CD1c-positive myeloid dendritic cell (primary cell): Measurements from ENCODE around the gene HOXB3.

ENCODE experiments used
- DNase-seq: peaks from one replicate; pipeline ENCODE4 v3.0.0-alpha.2; 2016; ENCODE audit errors: extremely low spot score

The HOXB3 gene

DNA sequence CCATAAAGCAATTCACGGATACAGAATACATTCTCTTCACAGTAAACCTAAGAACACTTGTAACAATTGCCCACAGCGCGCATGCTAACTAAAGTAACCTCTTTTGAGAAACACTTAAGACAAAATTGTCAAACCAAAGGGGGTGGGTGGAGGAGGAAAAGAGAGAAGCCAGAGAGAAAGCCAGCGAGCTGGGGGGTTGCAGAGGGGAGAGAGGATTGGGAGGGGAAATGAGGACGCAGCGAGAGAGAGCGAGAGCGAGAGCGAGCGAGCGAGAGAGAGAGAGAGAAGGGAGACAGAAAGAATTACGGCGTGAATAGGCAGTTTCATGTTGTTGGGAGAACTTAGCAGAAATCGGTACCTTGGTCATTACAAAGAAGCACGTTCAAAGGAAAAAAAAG lies 22.4 kb upstream of the HOXB3 start:
- no peak for DNase-seq

DNA sequence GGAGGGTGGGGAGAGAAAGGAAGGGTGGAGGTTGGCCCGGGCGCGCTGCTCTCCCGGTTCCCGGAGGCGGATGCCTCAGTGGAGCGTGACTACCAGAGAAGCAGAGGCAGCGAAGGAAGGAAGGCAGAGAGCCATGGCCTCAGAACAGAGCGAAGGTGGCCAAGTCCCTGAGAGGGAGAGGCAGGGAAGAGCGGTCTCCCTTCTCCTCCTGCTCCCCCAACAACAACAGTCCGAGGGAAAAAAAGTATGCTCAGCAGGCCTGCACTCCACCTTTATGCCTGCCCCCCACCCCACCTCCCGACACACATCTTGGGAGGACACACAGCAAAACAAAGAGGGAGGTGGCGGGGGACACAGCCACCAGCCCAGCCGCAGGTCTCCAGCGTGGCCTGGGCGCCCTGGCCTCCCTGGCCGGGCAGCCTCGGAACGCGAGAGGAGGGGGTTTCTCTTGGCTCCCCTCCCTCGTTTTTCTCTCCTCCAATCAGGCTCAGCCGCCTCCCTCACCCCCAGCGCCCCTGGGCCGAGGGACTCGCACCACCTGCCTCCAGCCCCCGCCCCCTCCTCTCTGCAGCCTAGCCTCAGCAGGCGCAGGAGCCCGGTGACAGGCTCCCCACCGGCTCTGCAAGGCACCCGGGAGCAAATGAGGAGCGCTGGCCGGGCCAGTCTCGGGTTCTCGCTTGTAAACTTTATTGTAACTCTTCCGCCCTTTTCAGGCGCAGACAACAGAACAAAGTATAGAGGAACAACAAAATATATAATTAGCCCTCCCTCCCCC lies 21.8 kb upstream of the HOXB3 start:
- no peak for DNase-seq

DNA sequence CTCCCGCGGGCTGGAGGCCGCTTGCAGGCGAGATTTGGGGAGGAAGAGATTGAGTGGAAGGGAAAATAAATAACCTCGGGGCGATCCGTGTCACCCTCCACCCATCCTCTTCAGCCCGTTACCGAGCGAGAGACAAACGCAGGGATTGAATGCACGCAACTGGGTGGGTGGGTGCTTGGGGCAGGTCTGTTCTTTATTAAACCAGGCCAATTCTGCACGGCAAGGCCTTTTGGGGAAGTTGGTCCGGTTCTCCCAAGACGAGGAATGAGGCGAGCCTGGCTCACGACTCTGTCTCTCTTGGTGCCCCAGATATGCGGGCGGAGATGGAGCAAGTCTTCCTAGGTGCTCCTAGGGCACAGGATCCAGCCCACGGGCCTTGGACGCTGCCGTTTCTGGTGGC lies 21.2 kb upstream of the HOXB3 start:
- peak; percentile 52 for DNase-seq

DNA sequence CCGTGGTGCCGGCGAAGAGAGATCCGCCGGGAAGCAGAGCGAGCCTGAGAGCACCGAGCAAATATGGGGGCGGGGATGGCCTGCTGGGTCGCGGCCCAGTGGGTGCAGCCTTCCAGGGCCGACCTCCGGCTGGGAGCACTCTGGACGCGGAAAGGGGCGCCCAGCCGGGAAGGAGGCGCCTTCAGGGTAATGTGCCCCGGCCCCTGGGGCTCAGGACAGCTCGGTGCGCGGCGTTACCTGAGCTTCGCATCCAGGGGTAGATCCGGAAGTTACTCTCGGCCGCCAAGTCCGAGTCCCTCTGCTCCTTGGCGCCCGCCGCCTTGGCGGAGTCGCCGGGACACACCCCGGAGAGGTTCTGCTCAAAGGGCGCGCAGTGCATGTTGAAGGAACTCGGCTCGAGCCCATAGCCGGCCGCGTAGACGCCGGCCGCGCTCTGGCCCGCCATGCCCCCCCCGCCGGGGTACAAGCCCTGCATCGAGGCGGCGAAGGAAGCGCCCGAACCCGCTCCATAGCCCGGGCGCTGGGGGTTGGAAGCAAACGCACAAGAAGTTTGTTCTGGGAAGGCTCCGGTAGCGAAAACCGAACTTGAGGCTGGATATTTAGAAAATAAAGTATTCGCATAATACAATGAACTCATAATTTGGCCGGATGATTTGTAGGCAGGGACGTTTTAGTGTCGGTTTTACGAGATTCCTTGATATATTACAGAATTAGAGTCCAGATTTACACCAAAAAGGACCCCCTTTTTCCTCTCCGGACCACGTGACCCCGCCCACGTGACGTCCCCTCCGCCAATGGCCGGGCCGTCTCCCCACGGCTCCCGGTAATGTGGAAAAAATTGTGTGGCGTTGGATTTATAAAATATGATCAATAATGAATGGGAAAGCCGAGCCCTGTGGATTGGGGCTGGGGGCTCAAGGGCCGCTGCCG lies 20.5 kb upstream of the HOXB3 start, which contains the start of gene HOXB7:
Gene HOXB7 (minus strand): TSS at position 736 of the 930 bp plus-strand sequence. CDS start 99 bp downstream, at position 637.
- peak; percentile 32 for DNase-seq

DNA sequence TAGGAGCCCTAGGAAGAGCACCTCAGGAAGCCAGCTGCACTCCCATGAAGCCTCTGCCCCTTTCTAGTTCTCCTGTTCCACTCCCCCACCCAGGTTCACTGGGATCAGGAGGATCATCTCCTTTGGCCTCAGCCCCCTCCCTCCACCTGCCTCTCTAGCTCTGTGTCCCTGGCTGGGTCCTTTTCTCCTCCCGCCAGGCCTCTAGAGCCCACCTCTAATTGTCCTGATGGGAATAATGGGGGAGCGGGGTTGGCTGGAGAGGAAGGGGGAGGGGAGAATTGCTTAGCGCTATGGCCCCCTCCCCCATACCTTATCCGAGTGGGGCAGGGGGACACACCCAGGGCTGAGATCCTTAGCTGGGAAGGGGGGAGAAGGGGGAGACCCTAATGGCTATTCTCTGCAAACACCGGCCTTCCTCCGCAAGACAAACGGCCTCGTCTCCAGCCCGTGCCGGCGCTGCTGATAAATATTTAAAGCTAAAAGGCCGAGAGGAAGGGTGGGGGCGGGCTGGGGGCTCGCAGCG lies 19.8 kb upstream of the HOXB3 start:
- DNase-seq: no peak

DNA sequence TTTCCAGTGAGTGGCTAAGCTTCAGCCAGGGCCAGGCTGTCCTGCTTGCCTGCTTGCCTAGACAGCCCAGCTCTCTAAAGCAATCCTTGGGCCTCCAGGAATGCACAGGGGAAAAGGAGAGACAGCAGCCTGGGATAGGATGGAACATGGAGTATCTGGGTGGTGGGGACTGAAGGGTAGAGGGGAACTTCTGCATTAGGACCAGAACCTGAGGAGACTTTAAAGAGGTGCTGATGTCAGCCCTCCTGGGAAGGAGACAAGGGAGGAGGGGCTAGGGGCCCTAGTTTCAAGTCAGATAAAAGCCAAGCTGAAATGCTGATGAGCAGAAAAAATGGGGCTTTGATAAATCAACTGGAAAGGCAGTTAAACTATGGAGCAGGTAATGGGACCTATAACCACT lies 19.0 kb upstream of the HOXB3 start:
- DNase-seq: no peak

GRCh38 chr17:48608494-48608834 lies 18.4 kb upstream of the HOXB3 start:
- DNase-seq: no peak

DNA sequence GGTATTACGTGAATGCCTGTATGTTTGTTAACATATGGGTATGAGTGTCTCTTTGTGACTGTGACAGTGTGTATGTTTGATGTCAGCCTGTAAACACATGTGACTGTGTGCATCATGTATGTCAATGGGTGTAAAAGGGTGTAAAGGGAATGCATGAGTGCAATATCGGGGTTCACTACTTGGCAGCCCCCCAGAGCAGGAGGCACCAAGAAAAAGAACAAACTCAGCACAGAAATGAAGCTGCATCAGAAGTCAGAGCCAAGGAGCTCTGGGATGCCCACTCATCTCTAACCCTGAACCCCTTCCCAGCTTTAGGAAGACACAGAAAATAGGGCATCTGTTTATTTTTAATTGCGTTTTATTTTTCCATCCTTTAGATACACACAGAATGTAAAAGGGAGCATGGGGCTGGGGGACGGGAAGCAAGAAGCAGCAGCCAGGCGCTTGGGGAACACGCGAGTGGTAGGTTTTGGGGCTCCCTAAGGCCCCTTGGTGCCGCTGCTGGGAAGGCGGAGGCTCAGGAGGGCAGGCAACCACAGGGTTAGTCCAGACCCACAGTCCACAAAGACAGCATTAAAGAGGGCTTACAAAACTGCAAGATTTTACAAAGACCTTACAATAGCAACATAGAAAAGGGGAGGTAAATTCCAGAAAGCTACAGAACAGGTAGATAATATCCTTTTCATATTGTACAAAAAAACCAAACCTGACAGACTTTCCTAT lies 17.0 kb upstream of the HOXB3 start:
- DNase-seq: no peak

- DNase-seq: no peak
Measured at GRCh38 chr17:48605991-48606891, 16.2 kb upstream of the HOXB3 start.

- DNase-seq: no peak
Measured at GRCh38 chr17:48605409-48605919, 15.4 kb upstream of the HOXB3 start.

GRCh38 chr17:48604770-48605329 lies 14.8 kb upstream of the HOXB3 start, which contains the start of gene HOXB6:
Gene HOXB6, minus strand, starts transcription at chr17:48604986. Its CDS starts 6,836 bp downstream, at chr17:48598150.
- no peak for DNase-seq

GRCh38 chr17:48603959-48604769 lies 14.1 kb upstream of the HOXB3 start:
- no peak for DNase-seq

GRCh38 chr17:48601539-48602425 lies 11.7 kb upstream of the HOXB3 start:
- DNase-seq: no peak

DNA sequence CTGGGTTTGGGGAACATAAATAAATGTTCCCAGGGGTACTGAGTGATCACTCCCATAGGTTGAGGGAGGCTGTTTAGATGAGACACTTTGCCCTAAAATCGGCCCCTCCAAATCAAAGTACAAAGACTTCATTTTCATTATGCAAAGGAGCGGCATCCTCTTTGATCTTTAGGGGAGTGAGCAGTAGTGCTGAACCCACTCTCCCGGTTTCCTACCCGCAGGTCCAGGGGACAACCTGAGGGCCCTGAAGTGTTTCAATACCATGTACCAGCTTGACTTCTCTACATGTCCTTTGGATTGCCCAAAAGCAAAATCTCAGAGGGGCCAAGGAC lies 11.1 kb upstream of the HOXB3 start:
- DNase-seq: no peak

DNA sequence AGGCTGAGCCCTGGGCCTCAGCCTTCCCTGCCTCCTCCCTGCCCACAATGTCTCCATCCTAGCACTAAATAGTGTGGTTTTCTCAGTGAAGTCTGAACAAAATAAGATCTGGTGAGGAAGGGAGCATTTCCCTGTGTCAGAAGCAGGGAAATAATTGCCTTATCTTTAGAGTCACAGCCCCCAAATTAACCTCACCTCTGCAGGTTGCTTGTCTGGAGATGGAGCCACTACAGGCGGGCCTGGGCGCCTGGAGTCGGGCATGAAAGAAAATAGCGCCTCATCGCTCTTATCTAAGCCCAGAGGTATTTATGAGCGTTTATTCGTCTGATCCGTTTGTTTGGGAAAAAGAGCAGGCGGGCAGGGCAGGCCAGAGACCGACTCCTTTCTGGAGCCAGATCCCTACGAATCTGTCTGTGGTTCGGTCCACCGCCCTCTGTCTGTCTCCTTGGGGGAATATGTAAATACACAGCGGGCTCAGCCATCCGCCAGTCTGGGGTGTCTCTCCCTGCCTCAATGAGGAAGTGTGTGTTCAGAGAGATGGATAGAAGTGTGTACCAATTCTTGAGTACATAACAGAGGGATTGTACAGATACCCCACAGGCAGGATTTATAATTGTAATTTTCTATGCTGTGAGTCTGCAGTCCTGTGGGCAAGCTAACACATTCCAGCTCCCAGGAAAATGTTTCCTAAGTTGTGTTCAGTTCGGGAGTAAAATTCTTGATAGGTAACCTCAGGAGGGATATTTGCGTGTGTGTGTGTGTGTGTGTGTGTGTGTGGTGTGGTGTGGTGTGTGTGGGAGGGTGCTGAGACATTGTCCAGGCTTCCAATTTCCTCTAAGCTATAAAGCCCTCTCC lies 10.4 kb upstream of the HOXB3 start:
- no peak for DNase-seq

DNA sequence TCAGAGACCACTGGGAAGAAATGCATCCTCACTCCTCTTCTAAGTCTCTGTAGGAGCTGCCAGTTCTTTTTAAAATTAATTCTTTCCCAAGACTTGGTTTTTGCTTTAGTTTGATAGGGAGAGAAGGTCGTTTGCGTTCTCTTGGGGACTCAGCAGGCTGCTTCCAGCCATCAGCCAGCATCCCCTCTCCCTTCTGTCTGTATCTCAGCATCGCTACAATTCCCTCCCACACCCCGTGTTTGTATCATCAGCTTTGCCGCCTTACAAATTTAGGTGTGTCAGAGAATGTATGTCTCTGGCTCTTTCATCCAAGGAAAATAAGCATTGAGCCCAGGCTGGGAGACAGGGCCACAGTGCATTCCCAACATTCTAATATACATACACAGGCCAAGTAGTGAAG lies 9.3 kb upstream of the HOXB3 start:
- no peak for DNase-seq

DNA sequence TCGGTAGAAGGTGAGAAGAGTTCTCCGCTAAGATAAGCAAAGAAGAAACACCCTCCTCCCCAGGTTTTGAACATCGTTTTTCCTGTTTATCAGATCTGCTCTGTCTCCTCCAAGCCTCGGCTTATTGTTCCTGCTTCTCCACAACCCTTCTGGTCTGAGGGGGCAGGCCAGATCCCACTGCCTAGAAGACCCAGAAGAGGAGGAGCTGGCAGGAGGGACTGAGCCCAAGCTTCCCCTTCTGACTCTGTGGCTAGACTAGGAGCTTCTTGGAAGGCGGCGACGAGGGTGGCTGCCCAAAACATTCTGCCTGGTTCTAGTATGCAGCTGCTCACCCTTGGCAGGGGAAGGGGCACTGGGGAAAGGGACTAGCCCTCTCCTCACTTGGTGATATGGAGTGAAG lies 8.7 kb upstream of the HOXB3 start:
- peak; percentile 7 for DNase-seq
